ENCODE measurements around the gene GPC2.

GRCh38 chr7:100170101-100170897 lies 6.9 kb downstream of the GPC2 start:
- no peak for TF ChIP-seq MAX (IDR thresholded peaks at IDR 0.05)
- no peak for TF ChIP-seq REST (IDR thresholded peaks at IDR 0.05; ENCODE audit: low read depth)
- no peak for TF ChIP-seq EP300 (IDR thresholded peaks at IDR 0.05; ENCODE audit: borderline replicate concordance)
- TF ChIP-seq FOXM1 (IDR thresholded peaks at IDR 0.05; ENCODE audit: borderline replicate concordance, low read depth): no peak
- TF ChIP-seq TAF1 (IDR thresholded peaks at IDR 0.05; ENCODE audit: low read depth): no peak
- no peak for TF ChIP-seq TCF12 (IDR thresholded peaks at IDR 0.05; ENCODE audit: low read depth)
- TF ChIP-seq NFIC (IDR thresholded peaks at IDR 0.05): no peak

Data from Ishikawa (cell line).